Bone marrow (tissue), 2 donors: Measurements from ENCODE around the gene KCNN2.

Source experiments
- DNase-seq, 2 donors: peaks; one replicate each; lab custom pipeline; 2025; lab: John Stamatoyannopoulos, UW

Gene KCNN2

GRCh38 chr5:114362977-114363761 is 1.3 kb downstream of the KCNN2 start:
- no peak for DNase-seq

- no peak for DNase-seq
These were observed 2.0 kb downstream of the KCNN2 start for GRCh38 chr5:114363837-114364236.

- DNase-seq, result no peak
These were observed 5.2 kb downstream of the KCNN2 start for GRCh38 chr5:114367029-114367428.

- DNase-seq, result no peak
These were observed 8.0 kb downstream of the KCNN2 start for GRCh38 chr5:114369680-114370417.

DNA sequence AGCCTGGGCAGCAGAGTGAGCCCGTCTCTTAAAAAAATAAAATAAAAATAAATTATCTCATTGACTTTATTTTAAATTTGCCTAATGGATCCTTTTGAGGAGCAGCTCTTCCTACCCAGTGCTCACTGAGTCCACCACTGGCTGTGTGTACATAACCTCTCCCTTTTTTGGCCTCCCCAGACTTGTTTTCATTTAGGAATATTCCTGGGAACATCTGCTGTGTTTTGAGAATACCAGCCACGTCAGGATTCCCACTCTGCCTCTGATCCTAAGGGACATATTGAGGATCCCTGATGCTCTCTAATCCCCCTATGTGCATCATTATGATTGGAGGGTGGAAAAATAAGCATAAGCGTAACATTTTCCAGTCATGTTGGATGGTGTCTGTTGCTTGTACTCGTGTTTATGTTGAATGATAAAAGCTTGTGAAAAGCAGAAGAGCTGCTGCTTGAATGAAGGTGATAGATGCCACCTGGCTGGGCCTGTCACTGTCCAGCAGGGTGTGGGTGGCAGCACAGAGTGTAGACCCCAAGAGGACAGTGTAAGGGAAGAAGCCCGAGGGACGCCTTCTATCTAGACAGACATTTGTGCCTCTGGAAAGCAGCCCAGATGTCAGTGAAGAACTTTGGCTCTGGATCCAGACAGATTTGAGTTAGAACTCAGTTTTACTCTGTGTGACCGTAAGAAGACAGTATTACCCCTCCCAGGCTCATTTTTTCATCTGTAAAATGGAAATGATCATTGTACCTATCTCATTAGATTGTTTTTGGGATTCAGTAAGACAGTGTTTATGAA is 15.4 kb downstream of the KCNN2 start:
- no peak for DNase-seq

DNA sequence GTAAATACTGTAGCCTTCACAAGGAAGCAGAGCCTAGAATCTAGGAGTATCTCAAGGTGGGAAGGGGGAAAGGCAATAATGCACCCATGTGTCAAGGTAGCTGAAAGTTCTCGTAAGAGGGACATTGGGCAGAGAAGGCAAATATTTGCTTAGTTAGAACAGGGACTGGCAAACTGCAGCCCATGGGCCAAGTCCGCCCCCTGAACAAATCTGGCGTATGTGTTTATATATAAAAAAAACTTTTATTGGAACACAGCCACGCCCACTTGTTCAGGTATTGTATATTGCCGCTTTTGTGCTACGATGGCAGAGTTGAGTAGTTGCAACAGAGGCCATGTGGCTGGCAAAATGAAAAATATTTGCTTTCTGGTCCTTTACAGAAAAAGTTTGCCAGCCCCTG is 16.1 kb downstream of the KCNN2 start:
- no peak for DNase-seq

GRCh38 chr5:114380721-114381120 is 18.9 kb downstream of the KCNN2 start:
- no peak for DNase-seq

- DNase-seq, result no peak
These were observed 25.6 kb downstream of the KCNN2 start for GRCh38 chr5:114387433-114387832.

DNA sequence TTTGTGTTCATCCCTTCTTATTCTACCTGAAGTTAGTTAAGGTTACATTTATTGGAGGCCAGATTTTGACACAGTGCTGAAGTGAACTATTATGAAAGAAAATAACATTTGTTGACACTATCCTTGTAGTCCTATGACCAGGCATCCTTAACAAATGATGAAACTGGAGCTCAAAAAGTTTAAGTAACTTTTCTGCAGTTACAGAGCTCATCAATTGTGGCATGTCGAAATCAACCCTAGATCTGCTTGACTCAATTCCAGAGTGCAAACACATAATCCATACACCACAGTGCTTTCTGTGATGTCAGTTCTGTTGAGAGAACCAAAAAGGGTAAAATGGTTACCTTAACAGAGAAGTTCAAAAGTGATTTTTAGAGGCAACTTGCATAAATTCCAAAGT is 28.6 kb downstream of the KCNN2 start:
- no peak for DNase-seq

DNA sequence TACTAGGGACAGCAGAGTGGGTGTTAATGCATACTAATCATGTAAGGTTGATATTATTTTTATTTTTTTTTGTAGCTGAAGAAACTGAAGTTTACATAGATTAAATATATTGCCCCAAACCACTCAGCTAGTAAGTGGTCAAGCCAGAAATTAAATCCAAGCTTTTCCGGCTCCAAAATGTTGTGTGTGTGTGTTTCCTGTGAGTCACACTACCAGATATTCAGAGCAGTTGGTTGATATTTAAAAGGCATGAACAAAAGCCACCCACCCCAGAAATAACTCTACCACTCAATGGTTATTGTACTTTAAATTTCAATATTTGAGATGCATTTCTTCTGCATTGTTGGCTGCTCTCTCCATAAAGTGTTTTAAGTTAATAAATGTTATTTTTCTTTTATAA is 29.5 kb downstream of the KCNN2 start:
- no peak for DNase-seq

- DNase-seq, result no peak
These were observed 31.3 kb downstream of the KCNN2 start for GRCh38 chr5:114393159-114393558.

DNA sequence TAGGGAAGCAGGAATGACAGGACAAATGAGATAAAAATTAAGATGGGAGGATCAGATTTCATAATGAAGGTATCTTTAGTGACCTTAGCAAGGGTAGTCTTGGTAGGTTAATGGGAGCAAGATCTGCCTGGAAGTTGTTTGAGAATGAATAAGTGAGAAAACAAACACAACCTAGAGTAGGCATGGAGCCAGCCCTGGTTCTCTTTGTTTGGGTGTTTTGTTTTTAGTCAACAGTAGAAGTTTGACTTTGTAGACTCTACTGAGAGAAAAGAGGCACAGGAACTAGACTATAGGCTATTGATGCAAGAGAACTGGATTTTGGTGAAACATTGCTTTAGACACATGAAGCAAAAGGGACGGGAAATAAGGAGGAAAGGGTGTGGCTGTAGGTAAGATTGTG is 40.3 kb downstream of the KCNN2 start:
- DNase-seq, result no peak

DNA sequence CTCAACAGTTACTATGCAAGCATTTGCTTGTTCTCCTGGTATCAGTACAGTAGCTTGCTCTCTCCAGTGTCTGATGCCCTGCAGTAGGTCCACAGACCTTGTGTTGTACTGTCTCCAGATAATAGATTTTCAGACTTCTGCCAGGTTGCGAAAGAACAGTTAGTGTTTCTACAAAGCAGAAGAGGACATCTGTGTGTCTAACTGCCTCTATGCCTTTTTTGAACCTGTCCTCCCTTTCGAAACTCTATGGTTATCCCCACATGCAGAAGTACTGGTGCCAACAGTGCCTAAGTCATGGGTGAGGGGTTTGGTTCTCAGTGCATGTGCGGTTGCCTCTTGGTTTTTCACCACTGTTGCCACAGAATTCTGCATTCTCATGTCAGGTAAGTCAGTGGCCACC is 45.9 kb downstream of the KCNN2 start:
- DNase-seq, result no peak

GRCh38 chr5:114408847-114409246 is 47.0 kb downstream of the KCNN2 start:
- no peak for DNase-seq

DNA sequence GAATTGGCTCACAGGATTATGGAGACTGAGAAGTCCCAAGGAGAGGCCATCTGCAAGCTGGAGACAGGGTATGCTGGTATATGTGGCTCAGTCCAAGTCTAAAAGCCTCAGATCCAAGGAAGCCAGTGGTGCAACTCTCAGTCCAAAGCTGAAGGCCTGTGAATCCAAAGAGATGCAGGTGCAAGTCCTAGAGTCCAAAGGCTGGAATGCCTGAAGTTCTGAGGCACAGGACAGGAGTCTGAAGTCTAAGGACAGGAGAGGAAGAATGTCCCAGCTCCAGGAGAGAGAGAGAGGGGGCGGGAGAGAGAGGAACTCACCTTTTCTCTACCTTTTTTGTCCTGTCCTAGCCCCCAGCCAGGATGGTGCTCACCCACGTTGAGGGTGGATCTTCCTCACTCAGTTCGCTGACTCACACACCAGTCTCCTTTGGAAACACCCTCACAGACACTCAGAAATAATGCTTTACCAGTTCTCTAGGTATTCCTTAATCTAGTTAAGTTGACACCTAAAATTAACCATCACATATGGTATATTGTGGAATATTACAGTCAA is 49.6 kb downstream of the KCNN2 start:
- no peak for DNase-seq

GRCh38 chr5:114412510-114413171 is 50.8 kb downstream of the KCNN2 start:
- DNase-seq, result no peak

GRCh38 chr5:114415760-114416159 is 53.9 kb downstream of the KCNN2 start:
- no peak for DNase-seq

DNA sequence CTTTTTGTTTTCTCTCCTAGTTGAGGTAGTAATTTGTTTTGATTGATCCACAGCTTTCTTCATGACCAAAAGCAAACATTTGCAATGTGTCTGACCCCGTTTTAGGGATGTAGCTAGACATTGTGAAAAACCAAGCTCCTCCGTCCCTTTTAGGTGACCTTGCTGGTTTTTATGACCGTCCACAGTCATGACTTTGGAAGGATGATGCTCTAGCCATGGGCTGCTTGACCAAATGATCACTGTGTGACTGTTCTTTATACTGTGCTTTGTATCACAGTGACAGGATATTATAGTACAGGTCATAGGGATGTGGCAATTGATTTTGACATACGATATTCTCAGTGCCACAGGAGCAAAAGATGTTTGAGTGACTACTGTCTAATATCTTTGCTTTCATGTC is 54.4 kb downstream of the KCNN2 start:
- DNase-seq, result no peak

DNA sequence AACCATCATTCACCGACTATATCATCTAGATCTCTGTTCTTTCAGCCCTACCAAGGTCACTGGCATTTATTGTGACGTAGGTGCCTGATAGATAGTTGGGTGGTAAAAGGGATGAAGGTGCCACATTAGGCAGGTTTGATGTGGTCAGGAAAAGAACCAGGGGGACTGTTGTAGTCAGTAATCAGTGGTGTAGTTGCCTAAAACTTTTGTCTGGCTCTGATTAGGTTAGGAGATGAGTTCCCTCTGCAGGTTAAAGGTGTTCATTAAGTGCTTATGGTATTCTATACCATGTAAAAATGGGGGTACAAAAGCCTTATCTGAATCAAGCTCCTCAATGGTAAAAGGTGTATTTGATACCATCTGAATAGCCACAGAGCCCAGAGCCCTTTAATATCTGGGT is 55.6 kb downstream of the KCNN2 start:
- DNase-seq, result no peak

- no peak for DNase-seq
These were observed 56.6 kb downstream of the KCNN2 start for GRCh38 chr5:114418176-114419066.

GRCh38 chr5:114419067-114419388 is 57.2 kb downstream of the KCNN2 start:
- DNase-seq, result no peak
